ENCODE data around the gene CDHR3.
"Not testable (repeated sequence)": the region's sequence is repeated elsewhere in the genome, so short reads cannot be mapped to it uniquely, and the experiment has no call there.

CDHR3 gene

GRCh38 chr7:105971845-105972244, 8.8 kb downstream of the CDHR3 start:
- no peak for DNase-seq (ENCODE audit: low spot score)

GRCh38 chr7:105972276-105972675, 9.2 kb downstream of the CDHR3 start:
- no peak for DNase-seq (ENCODE audit: low spot score)

- no peak for DNase-seq (ENCODE audit: low spot score)
Measured at GRCh38 chr7:105974471-105974870, 11.4 kb downstream of the CDHR3 start.

- no peak for DNase-seq (ENCODE audit: low spot score)
Measured at GRCh38 chr7:105975770-105976417, 12.8 kb downstream of the CDHR3 start.

GRCh38 chr7:105976868-105977267, 13.8 kb downstream of the CDHR3 start:
- DNase-seq (ENCODE audit: low spot score), result no peak

- no peak for DNase-seq (ENCODE audit: low spot score)
Measured at GRCh38 chr7:105978035-105978434, 15.0 kb downstream of the CDHR3 start.

- DNase-seq (ENCODE audit: low spot score), result no peak
Measured at GRCh38 chr7:105978974-105979373, 15.9 kb downstream of the CDHR3 start.

GRCh38 chr7:105979405-105979804, 16.3 kb downstream of the CDHR3 start:
- no peak for DNase-seq (ENCODE audit: low spot score)

GRCh38 chr7:105980645-105981396, 17.8 kb downstream of the CDHR3 start:
- no peak for DNase-seq (ENCODE audit: low spot score)

- DNase-seq (ENCODE audit: low spot score), result no peak
Measured at GRCh38 chr7:105982388-105982787, 19.3 kb downstream of the CDHR3 start.

- not testable (repeated sequence) for DNase-seq (ENCODE audit: low spot score)
Measured at GRCh38 chr7:105984808-105985207, 21.7 kb downstream of the CDHR3 start.

GRCh38 chr7:105985229-105985628, 22.2 kb downstream of the CDHR3 start:
- DNase-seq (ENCODE audit: low spot score), result no peak

GRCh38 chr7:105985672-105986215, 22.7 kb downstream of the CDHR3 start:
- no peak for DNase-seq (ENCODE audit: low spot score)

GRCh38 chr7:105987046-105987445, 24.0 kb downstream of the CDHR3 start:
- no peak for DNase-seq (ENCODE audit: low spot score)

- no peak for DNase-seq (ENCODE audit: low spot score)
Measured at GRCh38 chr7:105988276-105988675, 25.2 kb downstream of the CDHR3 start.

- no peak for DNase-seq (ENCODE audit: low spot score)
Measured at GRCh38 chr7:105989191-105989590, 26.1 kb downstream of the CDHR3 start.

- no peak for DNase-seq (ENCODE audit: low spot score)
Measured at GRCh38 chr7:105989686-105990085, 26.6 kb downstream of the CDHR3 start.

GRCh38 chr7:105990141-105990540, 27.1 kb downstream of the CDHR3 start:
- DNase-seq (ENCODE audit: low spot score), result no peak

- no peak for DNase-seq (ENCODE audit: low spot score)
Measured at GRCh38 chr7:105990727-105991453, 27.8 kb downstream of the CDHR3 start.

GRCh38 chr7:105992905-105993304, 29.8 kb downstream of the CDHR3 start:
- DNase-seq (ENCODE audit: low spot score), result no peak

- DNase-seq (ENCODE audit: low spot score), result no peak
Measured at GRCh38 chr7:105996860-105997737, 34.0 kb downstream of the CDHR3 start.
